Measurements from ENCODE around the gene CDC14A.

GRCh38 chr1:100414693-100415497, 62.6 kb downstream of the CDC14A start:
- TF ChIP-seq L3MBTL2 (conservative IDR thresholded peaks at IDR 0.05) (no peak), CTBP1 (IDR thresholded peaks at IDR 0.05; ENCODE audit: borderline replicate concordance) (no peak), NFRKB (IDR thresholded peaks at IDR 0.05) (no peak), ZNF384 (IDR thresholded peaks at IDR 0.05) (no peak), FOXM1 (IDR thresholded peaks at IDR 0.05; ENCODE audit: borderline replicate concordance) (no peak), LEF1 (IDR thresholded peaks at IDR 0.05; ENCODE audit: borderline replicate concordance) (no peak)

Data from HEK293T (cell line).